ENCODE measurements around the gene FKBP4.

DNA sequence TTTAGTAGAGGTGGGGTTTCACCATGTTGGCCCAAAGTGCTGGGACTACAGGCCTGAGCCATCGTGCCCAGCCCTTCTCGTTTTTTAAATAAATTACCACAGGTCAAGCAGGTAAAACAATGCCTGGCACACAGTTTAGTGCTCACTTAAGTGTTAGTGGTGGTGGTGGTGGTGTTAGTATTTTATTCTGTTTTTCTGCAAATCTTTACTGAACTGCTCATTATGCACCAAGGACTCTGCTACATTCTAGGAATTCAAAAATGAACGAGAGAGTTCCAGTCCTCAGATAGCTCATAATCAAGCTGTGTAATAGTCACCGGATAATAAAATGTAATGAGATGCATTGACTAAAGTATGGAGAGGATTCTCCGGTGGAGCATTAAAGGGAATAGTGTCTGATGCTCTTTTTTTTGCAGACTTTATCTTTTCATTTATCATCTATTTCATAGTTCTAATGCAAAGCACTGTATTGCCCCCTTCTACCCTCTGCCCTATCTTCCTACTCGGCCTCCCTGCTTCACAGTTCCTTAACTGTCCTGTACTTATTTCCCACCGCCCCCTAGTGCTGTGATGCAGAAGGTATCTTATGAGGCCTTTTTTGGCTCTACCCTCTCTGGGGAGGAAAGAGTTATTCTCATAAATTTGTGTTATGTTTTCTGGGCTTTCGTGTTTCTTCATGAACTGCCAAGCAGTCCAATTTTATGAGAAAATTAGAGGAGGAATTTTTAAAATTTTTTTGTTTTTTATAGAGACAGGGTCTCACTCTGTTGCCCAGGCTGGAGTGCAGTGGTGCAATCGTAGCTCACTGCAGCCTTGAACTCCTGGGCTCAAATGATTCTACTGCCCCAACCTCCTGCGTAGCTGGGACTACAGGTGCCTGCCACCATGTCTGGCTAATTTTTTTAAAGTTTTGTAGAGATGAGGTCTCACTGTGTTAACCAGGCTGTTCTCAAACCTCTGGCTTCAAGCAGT is 18.7 kb downstream of the FKBP4 start:
- TF ChIP-seq FOXA1 (IDR thresholded peaks at IDR 0.05) (no peak), NFRKB (IDR thresholded peaks at IDR 0.05) (no peak), BHLHE40 (IDR thresholded peaks at IDR 0.05; ENCODE audit: borderline replicate concordance) (no peak), PKNOX1 (IDR thresholded peaks at IDR 0.05) (no peak), CTBP1 (IDR thresholded peaks at IDR 0.05; ENCODE audit: borderline replicate concordance) (no peak), HDGF (IDR thresholded peaks at IDR 0.05; ENCODE audit: borderline replicate concordance) (no peak), FOXM1 (IDR thresholded peaks at IDR 0.05; ENCODE audit: borderline replicate concordance) (no peak), FOXK2 (IDR thresholded peaks at IDR 0.05) (no peak), TARDBP (IDR thresholded peaks at IDR 0.05) (no peak), SUZ12 (IDR thresholded peaks at IDR 0.05) (no peak), ELF4 (IDR thresholded peaks at IDR 0.05) (no peak), SP1 (IDR thresholded peaks at IDR 0.05) (no peak)

Data from HEK293T (cell line).